ENCODE data around the gene GDPD1.
"Not testable (repeated sequence)": the region's sequence is repeated elsewhere in the genome, so short reads cannot be mapped to it uniquely, and the experiment has no call there.

GRCh38 chr17:59228588-59228987 lies 8.3 kb downstream of the GDPD1 start:
- TF ChIP-seq EZH2phosphoT487 (IDR thresholded peaks at IDR 0.05; ENCODE audit: insufficient read depth, low read depth); EZH2 (IDR thresholded peaks at IDR 0.05; ENCODE audit: insufficient read depth, poor library complexity, severe bottlenecking): not testable (repeated sequence)
